Endothelial cell of umbilical vein (primary cell): ENCODE measurements around the gene SNX25. TPM values are rescaled to one million over a fixed set of nuclear protein-coding genes. Genes with fewer than 3 reads are reported as not detected.

Source experiments
- BruUV-seq: library from RNA; stranded (reverse); fragments of 400-500 nt; replicated peaks from 2 replicates; lab custom pipeline; 2021; lab: Mats Ljungman, UMichigan
- CTCF ChIA-PET: fragments of 300-600, 350-600 bp; sonication (Branson Sonifier 250); formaldehyde crosslinking; loops from one replicate; lab custom pipeline; 2021; ENCODE audit warnings: antibody characterized with exemption, inconsistent platforms; lab: Charles Lee
- POLR2A ChIA-PET: fragments of 300-600, 350-600 bp; sonication (Branson Sonifier 250); formaldehyde crosslinking; loops from one replicate; lab custom pipeline; 2021; ENCODE audit warnings: antibody characterized with exemption, inconsistent platforms; lab: Charles Lee
- DNase-seq: peaks from one replicate; pipeline ENCODE4 v3.0.0-alpha.2; 2011; ENCODE audit warnings: low read depth, low spot score
- FAIRE-seq: peaks from 2 replicates; lab custom pipeline; 2011; peaks lifted over from hg19 to GRCh38; lab: Jason Lieb, UNC
- H2AFZ ChIP-seq: 2 replicates; pipeline ENCODE4 v1.6.0; 2012; ENCODE audit warnings: low read depth, low read length, control low read depth, inconsistent platforms
- H3K27ac ChIP-seq: 2 replicates; pipeline ENCODE4 v1.5.1; 2011; ENCODE audit warnings: low read depth, mild to moderate bottlenecking, control low read depth, low read length, moderate library complexity; ENCODE audit not compliant: insufficient read depth
- H3K27me3 ChIP-seq, 2 experiments: 2 replicates each; pipeline versions ENCODE4 v1.6.0 to v1.6.1; 2011; ENCODE audit warnings: low read length in 2 of 2, mixed read lengths in 1 of 2; ENCODE audit not compliant: control insufficient read depth in 2 of 2, insufficient read depth in 2 of 2
- H3K36me3 ChIP-seq, 2 experiments: 2 replicates in 1 of 2; 3 replicates in 1 of 2; pipeline ENCODE4 v1.5.1; 2011; ENCODE audit warnings: low read length in 2 of 2, mild to moderate bottlenecking in 1 of 2, moderate library complexity in 1 of 2; ENCODE audit not compliant: control insufficient read depth in 2 of 2, insufficient read depth in 2 of 2; ENCODE audit errors: extremely low read depth in 1 of 2
- H3K4me1 ChIP-seq: 3 replicates; pipeline ENCODE4 v1.5.1; 2011; ENCODE audit warnings: mild to moderate bottlenecking, low read length; ENCODE audit not compliant: control insufficient read depth, insufficient read depth; ENCODE audit errors: extremely low read depth
- H3K4me2 ChIP-seq: 2 replicates; pipeline ENCODE4 v1.6.1; 2011; ENCODE audit warnings: low read length, control low read depth, mixed read lengths; ENCODE audit not compliant: insufficient read depth
- H3K4me3 ChIP-seq, 3 experiments: fragments of 200-600 bp in 1 of 3; sonication (generic), shearing (Covaris generic) in 1 of 3; replicated peaks in 1 of 3; 2 replicates each; pipeline ENCODE4 v1.5.1; 2011 to 2016; ENCODE audit warnings: control low read depth in 3 of 3, low read length in 3 of 3, mild to moderate bottlenecking in 2 of 3, inconsistent platforms in 1 of 3, low read depth in 1 of 3, moderate library complexity in 1 of 3; ENCODE audit not compliant: insufficient read depth in 1 of 3
- H3K79me2 ChIP-seq: 2 replicates; pipeline ENCODE4 v1.6.0; 2012; ENCODE audit warnings: low read length, inconsistent platforms; ENCODE audit not compliant: control insufficient read depth, insufficient read depth
- H3K9ac ChIP-seq: replicated peaks from 2 replicates; pipeline ENCODE3; 2011; ENCODE audit warnings: low read length, control low read depth; ENCODE audit not compliant: insufficient read depth; ENCODE audit errors: extremely low read depth
- H3K9me1 ChIP-seq: replicated peaks from 3 replicates; pipeline ENCODE4 v1.6.0; 2011; ENCODE audit warnings: mild to moderate bottlenecking, low read length; ENCODE audit not compliant: control insufficient read depth, insufficient read depth; ENCODE audit errors: extremely low read depth
- H3K9me3 ChIP-seq: replicated peaks from 2 replicates; pipeline ENCODE4 v1.5.1; 2012; ENCODE audit warnings: low read length, inconsistent platforms; ENCODE audit not compliant: control insufficient read depth, insufficient read depth
- H4K20me1 ChIP-seq: replicated peaks from 2 replicates; pipeline ENCODE3; 2011; ENCODE audit warnings: mild to moderate bottlenecking, low read length; ENCODE audit not compliant: control insufficient read depth, insufficient read depth; ENCODE audit errors: extremely low read depth
- EZH2 ChIP-seq: IDR thresholded peaks from 2 replicates; pipeline ENCODE4 v1.6.1; 2012; ENCODE audit warnings: borderline replicate concordance, low read depth, mild to moderate bottlenecking, moderate library complexity, low read length, inconsistent platforms; ENCODE audit not compliant: severe bottlenecking
- FOS ChIP-seq: IDR thresholded peaks from 2 replicates; pipeline ENCODE4 v1.6.1; 2011; ENCODE audit warnings: mild to moderate bottlenecking, low read length, moderate library complexity, borderline replicate concordance; ENCODE audit not compliant: insufficient read depth
- GATA2 ChIP-seq: IDR thresholded peaks from 2 replicates; pipeline ENCODE4 v1.7.0; 2011; ENCODE audit warnings: low read depth, mild to moderate bottlenecking, moderate library complexity, mixed read lengths, low read length; ENCODE audit not compliant: insufficient read length, insufficient read depth
- JUN ChIP-seq: IDR thresholded peaks from 2 replicates; pipeline ENCODE4 v1.6.1; 2011; ENCODE audit warnings: borderline replicate concordance, low read depth; ENCODE audit not compliant: insufficient read length, insufficient read depth
- MYC ChIP-seq: IDR thresholded peaks from one replicate; pipeline ENCODE4 v1.6.1; 2011; ENCODE audit warnings: mild to moderate bottlenecking, low read depth, low read length
- POLR2A ChIP-seq: IDR thresholded peaks from 2 replicates; pipeline ENCODE4 v1.6.1; 2012; ENCODE audit warnings: low read depth, mild to moderate bottlenecking, control low read depth, low read length
- POLR2AphosphoS5 ChIP-seq: IDR thresholded peaks from 2 replicates; pipeline ENCODE4 v1.6.1; 2012; ENCODE audit warnings: low read depth, mild to moderate bottlenecking, control low read depth, low read length, moderate library complexity; ENCODE audit not compliant: insufficient read depth
- dilution Hi-C: fragments of 300-500 bp; cut with MboI; formaldehyde crosslinking; loops from one replicate; pipeline ENCODE4 v1.15.0; 2019; ENCODE audit warnings: low sequenced_read_pairs; ENCODE audit not compliant: extremely low pct_ligation_motif_present
- intact Hi-C: fragments of 100-400 bp; cut with micrococcal nuclease; formaldehyde crosslinking; loops from one replicate; pipeline ENCODE4 v1.10.0; 2022
- polyA plus RNA-seq, 4 experiments: library from polyadenylated mRNA; depleted of rRNA in 3 of 4; stranded (reverse) in 3 of 4; unstranded in 1 of 4; fragments of >200 nt; gene quantifications; 2 replicates each; pipeline versions ENCODE4 v1.2.1 to v1.2.3, GENCODE V29; 2011 to 2012; ENCODE audit warnings: missing spikeins in 1 of 4
- total RNA-seq: library from RNA; stranded (reverse); gene quantifications from 2 replicates; pipeline ENCODE4 v1.2.3, GENCODE V29; 2021
- TF ChIP-seq, protein P1 (sequence below): IDR thresholded peaks from 2 replicates; pipeline ENCODE4 v1.6.1; 2011; ENCODE audit not compliant: insufficient read depth, insufficient read length
- TF ChIP-seq, protein P2 (sequence below), 2 donors: IDR thresholded peaks; 1 replicate in 1 of 2; 2 replicates in 1 of 2; pipeline ENCODE4 v1.5.1; 2011; ENCODE audit warnings: low read length in 2 of 2, mild to moderate bottlenecking in 2 of 2, moderate library complexity in 2 of 2, control low read depth in 1 of 2, inconsistent platforms in 1 of 2, low read depth in 1 of 2; ENCODE audit not compliant: insufficient read depth in 1 of 2; ENCODE audit errors: extremely low read depth in 1 of 2

Gene SNX25
- total and polyA plus RNA-seq, 2 donors (not counting 3 experiments of a cell fraction or from before 2014, with no cell fraction given), result 6.6 to 16.1 TPM

DNA sequence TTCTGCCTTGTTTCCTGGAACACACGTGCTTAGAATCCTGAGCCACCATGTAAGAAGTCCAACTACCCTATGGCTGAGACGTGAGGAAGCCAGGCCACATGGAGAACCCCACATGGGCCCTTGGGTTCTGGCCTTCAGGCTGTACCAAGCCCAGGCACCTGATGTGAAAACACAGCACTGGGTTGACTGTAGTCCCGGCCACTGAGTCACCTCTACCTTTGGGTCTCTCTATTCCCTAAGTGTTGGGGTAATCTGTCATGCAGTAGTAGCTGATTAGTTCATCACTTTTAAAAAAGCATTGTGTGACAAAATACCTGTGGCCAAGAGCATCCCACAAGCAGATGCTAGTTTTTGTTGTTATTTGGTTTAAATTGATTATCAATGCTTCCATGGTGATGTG is 29.9 kb upstream of the SNX25 start:
- Histone ChIP-seq H3K9me1 (no peaks in the 10 kb centered on the region), H3K4me3 (no peak overlapping the region), H3K79me2 (peaks cover 26% of the 10 kb centered on the region), H3K27me3 (no peaks in the 10 kb centered on the region), H4K20me1 (no peaks in the 10 kb centered on the region), H3K4me2 (no peak overlapping the region), H2AFZ (no peak overlapping the region), H3K4me1 (no peaks in the 10 kb centered on the region), H3K9ac (no peak overlapping the region), H3K36me3 (peaks cover 0 to 3% of the 10 kb centered on the region in 2 experiments), H3K9me3 (no peaks in the 10 kb centered on the region), H3K27ac (no peak overlapping the region)
- DNase-seq (no peak), FAIRE-seq (no peak)
- ChIA-PET CTCF (no interaction called here), POLR2A (no interaction called here)
- TF ChIP-seq POLR2A (no peak), POLR2AphosphoS5 (no peak), MYC (no peak), FOS (no peak), JUN (no peak), GATA2 (no peak), EZH2 (no peak)
- TF ChIP-seq, protein P1, sequence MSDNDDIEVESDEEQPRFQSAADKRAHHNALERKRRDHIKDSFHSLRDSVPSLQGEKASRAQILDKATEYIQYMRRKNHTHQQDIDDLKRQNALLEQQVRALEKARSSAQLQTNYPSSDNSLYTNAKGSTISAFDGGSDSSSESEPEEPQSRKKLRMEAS, result no peak
- TF ChIP-seq, protein P2, sequence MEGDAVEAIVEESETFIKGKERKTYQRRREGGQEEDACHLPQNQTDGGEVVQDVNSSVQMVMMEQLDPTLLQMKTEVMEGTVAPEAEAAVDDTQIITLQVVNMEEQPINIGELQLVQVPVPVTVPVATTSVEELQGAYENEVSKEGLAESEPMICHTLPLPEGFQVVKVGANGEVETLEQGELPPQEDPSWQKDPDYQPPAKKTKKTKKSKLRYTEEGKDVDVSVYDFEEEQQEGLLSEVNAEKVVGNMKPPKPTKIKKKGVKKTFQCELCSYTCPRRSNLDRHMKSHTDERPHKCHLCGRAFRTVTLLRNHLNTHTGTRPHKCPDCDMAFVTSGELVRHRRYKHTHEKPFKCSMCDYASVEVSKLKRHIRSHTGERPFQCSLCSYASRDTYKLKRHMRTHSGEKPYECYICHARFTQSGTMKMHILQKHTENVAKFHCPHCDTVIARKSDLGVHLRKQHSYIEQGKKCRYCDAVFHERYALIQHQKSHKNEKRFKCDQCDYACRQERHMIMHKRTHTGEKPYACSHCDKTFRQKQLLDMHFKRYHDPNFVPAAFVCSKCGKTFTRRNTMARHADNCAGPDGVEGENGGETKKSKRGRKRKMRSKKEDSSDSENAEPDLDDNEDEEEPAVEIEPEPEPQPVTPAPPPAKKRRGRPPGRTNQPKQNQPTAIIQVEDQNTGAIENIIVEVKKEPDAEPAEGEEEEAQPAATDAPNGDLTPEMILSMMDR (IDR thresholded peaks at IDR 0.05; ENCODE audit: extremely low read depth in 1 of 2, insufficient read depth in 1 of 2, low read depth in 1 of 2, low read length in 2 of 2), result no peak
- intact Hi-C loops (no loop called here), dilution Hi-C loops (no loop called here)
- BruUV-seq, result no TSS peak
